Erythroblast (primary cell): ENCODE results near the gene ARHGEF3.

Experiments
- DNase-seq, 2 experiments: peaks; one replicate each; lab custom pipeline; 2025; lab: John Stamatoyannopoulos, UW
- GATA1 ChIP-seq: IDR thresholded peaks from 2 replicates; pipeline ENCODE4 v1.6.1; 2011; ENCODE audit warnings: low read depth, mild to moderate bottlenecking, control low read depth, low read length, moderate library complexity
- POLR2A ChIP-seq: IDR thresholded peaks from 2 replicates; pipeline ENCODE4 v1.6.1; 2011; ENCODE audit warnings: mild to moderate bottlenecking, low read length

The ARHGEF3 gene

GRCh38 chr3:56831572-56831971 is 29.8 kb upstream of the ARHGEF3 start:
- peak in 1 of 2 experiments; percentile 4 for DNase-seq
- TF ChIP-seq GATA1 (no peak), POLR2A (no peak)

GRCh38 chr3:56830884-56831283 is 29.1 kb upstream of the ARHGEF3 start:
- no peak for TF ChIP-seq GATA1
- no peak for DNase-seq

GRCh38 chr3:56829533-56829932 is 27.8 kb upstream of the ARHGEF3 start:
- no peak for DNase-seq
- no peak for TF ChIP-seq POLR2A
- TF ChIP-seq GATA1: no peak

DNA sequence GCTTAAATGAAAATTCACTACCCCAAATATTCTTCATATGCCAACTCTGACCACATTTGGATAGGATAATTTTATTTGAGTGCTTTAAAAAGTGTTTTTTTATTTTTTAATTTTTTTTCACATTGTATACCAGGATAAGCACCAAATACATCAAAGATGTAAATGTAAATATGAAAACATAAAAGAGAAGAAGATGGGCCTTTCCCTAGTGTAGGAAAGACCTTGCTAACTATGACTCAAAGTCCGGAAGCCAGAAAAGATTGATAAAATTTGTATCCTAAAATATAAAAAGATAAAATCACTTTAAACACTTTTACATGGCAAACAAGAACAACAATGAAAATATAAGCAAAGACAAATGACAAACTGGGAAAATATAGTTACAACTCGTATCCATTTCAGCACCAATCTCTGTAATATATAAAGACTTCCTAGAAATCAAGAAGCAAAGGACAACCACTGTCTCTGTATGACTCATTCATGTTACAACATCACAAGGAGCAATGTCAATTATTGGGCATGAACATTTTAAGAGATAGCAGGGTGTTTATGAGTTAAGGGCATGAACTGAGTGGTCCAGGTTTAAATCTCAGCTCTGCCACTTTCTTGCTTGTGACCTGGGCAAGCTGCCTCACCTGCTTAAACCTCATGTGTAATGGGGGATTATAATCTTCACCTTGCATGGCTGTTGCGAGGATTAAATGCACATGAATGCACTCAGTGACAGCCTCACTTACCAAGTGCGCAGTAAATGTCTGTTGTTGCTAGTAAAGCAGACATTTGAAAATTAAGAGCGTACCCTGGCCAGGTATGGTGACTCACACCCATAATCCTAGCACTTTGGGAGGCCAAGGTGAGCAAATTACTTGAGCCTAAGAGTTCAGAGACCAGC is 25.3 kb upstream of the ARHGEF3 start:
- DNase-seq: no peak
- TF ChIP-seq GATA1 (no peak), POLR2A (no peak)

GRCh38 chr3:56825567-56826438 is 24.1 kb upstream of the ARHGEF3 start:
- TF ChIP-seq POLR2A: no peak
- TF ChIP-seq GATA1: no peak
- no peak for DNase-seq

DNA sequence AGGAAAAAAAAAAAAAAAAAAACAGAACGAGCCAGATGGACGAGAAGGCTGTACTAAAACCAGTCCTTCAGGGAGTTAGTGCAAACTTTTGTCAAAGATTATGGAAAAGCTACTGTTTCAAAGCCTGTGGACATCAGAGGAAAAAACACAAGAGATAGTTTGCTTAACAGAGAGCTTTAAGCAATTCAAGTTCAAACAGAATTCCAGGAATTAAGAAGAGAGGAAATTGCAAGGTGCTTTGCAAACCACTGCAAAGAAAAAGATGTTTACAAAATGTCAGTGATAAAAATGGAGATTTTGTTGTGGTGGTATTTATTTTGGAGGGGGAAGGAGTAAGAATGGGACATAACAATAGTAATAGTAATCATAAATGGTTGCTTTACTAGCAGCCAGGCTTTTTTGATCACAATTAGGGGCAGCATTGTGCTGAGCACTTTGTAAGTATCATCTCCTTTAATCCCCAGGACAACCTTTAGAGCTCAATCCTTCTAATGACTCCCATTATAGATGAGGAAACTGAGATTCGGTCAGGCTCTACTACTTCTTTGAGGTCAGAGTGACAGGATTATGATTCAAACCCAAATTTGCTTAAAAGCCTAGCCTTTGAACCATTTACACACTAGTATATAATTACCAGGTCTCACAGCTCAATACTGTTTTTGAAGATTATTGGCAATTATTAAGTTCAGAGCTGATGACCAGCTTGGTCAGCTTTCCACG is 22.4 kb upstream of the ARHGEF3 start:
- TF ChIP-seq GATA1 (no peak), POLR2A (no peak)
- no peak for DNase-seq

DNA sequence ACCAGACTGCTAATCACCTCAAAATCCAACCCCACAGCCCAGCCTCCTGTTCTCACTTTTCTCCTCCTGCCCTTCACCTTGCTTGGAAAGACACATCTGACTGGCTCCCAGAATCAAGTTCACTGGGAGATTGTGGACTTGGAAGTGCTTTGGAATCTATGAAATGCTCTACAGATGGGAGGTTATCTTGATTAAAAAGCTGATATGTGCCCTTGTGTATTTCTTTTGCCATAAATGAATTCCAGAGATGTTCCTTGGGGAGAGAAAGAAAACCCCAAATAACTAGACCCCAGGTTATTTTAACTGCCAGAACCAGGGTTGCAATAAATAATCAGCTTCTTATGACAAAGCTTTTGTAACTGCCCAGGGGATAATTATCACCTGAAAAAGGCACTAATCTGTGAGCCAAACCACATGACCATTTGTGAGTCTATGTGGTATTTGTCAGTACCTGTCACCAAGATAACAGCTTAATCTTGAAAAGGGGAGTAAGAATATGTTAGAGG is 21.7 kb upstream of the ARHGEF3 start:
- TF ChIP-seq POLR2A (no peak), GATA1 (no peak)
- DNase-seq: no peak

GRCh38 chr3:56822501-56822900 is 20.8 kb upstream of the ARHGEF3 start:
- TF ChIP-seq POLR2A: no peak
- TF ChIP-seq GATA1: no peak
- DNase-seq: no peak

DNA sequence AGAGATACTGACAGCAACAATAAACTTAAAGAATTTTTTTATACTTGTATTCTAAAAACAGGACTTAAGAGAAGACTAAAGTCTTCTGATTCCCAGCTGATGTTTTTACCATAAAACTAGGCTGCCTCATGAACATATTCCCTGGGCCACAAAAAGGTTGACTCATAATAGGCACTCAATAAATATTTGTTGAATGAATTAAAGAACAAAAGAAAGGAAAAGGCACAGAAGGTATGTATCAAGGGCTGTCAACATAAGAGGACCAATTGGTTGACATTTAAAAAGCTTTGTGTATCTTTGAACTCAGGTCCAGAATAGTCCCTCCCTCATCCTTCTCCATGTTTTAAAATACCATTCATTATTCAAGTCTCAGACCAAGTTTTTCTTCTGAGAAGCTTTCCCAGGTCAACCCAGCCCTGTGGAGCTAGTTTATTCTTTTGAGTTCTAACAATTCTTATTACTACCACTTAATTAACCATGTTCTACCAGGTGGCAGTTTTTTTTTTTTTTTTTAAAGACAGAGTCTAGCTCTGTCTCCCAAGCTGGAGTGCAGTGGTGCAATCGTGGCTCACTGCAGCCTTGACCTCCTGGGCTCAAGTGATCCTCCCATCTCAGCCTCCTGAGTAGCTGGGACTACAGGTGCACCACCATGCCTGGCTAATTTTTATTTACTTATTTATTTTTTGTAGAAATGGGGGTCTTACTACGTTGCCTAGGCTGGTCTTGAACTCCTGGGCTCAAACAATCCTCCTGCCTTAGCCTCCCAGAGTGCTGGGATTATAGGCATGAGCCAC is 17.5 kb upstream of the ARHGEF3 start:
- TF ChIP-seq GATA1 (no peak), POLR2A (no peak)
- no peak for DNase-seq

DNA sequence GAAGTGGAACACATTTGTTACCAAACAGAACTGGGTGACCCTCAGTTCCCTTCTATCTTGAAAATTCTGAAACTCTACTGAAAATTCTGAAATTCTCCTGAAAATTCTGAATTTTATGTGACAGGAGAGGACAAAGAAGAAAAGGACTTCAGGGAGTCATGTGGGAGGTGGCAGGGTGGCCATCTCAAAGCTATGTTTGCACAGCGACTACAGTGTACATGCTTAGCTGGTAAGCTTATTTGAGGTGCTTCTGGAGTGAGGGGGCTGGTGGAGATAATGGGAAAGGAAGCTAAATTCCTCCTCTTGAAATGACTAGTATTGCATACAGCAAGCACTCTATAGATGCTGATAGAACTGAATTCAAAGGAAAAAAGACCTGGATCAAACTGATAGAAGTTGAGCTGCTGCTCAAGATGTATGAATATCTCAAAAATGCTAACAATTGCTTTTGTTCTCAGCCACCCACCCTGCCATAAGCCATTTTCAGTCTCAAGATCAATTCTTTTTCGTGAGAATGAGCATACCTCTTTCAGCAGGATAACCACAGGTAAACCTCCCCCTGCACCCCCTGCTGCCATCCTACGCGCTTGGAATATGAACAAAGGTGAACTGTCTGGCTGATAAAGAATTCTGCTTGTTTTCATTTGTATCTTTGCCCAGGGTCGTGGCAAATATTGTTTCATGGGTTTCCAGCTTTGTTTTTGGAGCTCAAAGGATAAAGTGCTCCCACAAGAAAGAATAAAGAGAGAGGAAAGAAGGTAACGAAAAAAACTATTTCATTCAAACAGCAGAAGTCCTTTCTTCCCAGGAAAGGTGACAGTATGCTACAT is 16.6 kb upstream of the ARHGEF3 start:
- TF ChIP-seq POLR2A (no peak), GATA1 (no peak)
- DNase-seq: no peak

DNA sequence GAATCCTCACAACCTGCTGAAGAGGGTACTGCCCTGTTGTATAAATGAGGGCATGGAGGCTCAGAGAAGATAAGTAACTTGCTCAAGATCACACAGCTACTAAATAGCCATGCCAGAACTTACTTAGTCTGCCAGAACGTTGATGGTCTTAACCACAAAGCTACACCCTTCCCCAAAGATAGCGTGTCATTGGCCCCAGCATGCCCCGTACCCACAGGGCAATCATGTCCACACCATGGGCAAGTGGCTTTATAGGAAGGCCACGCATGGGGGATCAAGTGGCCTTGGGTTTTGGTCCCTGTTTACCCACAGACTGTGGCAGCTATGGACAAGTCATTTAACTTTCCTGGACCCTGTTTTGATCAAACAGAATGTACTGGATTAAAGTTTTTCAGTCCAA is 15.9 kb upstream of the ARHGEF3 start:
- TF ChIP-seq GATA1 (no peak), POLR2A (no peak)
- no peak for DNase-seq

- no peak for DNase-seq
- no peak for TF ChIP-seq POLR2A
- TF ChIP-seq GATA1: no peak
Measured at GRCh38 chr3:56816061-56816460, 14.3 kb upstream of the ARHGEF3 start.
